Pancreas (tissue), 10 donors: ENCODE data around the gene CACNA1H. TPM values are rescaled to one million over a fixed set of nuclear protein-coding genes. Genes with fewer than 3 reads are reported as not detected.
A peak's percentile ranks its signal among the peaks of the same experiment; 100 is the strongest.

ENCODE experiments used
- ATAC-seq, 4 donors: fragments of 200-7000 bp; cut with Tn5 transposase; one replicate each; pipeline versions ENCODE4 v1.8.0 to v1.9.1; 2020; ENCODE audit warnings: mild to moderate bottlenecking in 4 of 4, moderate library complexity in 4 of 4
- DNase-seq, 6 donors: peaks; one replicate each; pipeline ENCODE4 v3.0.0-alpha.2; 2020
- FAIRE-seq: peaks from 2 replicates; lab custom pipeline; 2012; peaks lifted over from hg19 to GRCh38; lab: Jason Lieb, UNC
- H3K27ac ChIP-seq, 4 donors: fragments of 200-600 bp; sonication (generic); 1 replicate in 3 of 4; 2 replicates in 1 of 4; pipeline versions ENCODE4 v1.5.0 to v1.8.0; 2020
- H3K27me3 ChIP-seq, 4 donors: fragments of 200-600 bp; one replicate each; pipeline ENCODE4 v1.8.0; 2021
- H3K36me3 ChIP-seq, 3 donors: fragments of 200-600 bp; sonication (generic) in 1 of 3; one replicate each; pipeline versions ENCODE4 v1.5.0 to v1.8.0; 2020 to 2021
- H3K4me1 ChIP-seq, 3 donors: fragments of 200-600 bp; one replicate each; pipeline ENCODE4 v1.8.0; 2021
- H3K4me3 ChIP-seq, 4 donors: fragments of 200-600 bp; sonication (generic) in 2 of 4; one replicate each; pipeline versions ENCODE4 v1.5.0 to v1.8.0; 2020 to 2021
- H3K9me3 ChIP-seq, 4 donors: fragments of 200-600 bp; one replicate each; pipeline ENCODE4 v1.8.0; 2021
- WGBS, 2 donors: extraction: QIAGEN DNeasy Blood & Tissue Kit; methylation state at CpG; one replicate each; pipeline ENCODE4 v1.1.7; 2013; 5-methylcytosine and 5-hydroxymethylcytosine counted together
- intact Hi-C, 3 donors: fragments of 100-400 bp; cut with DNase I; formaldehyde crosslinking; loops; one replicate each; pipeline versions ENCODE4 v1.11.1 to v1.14.2; 2022
- polyA plus RNA-seq, 2 donors: library from polyadenylated mRNA; stranded (reverse); fragments of 200-250 nt; gene quantifications; one replicate each; pipeline ENCODE4 v1.2.3, GENCODE V29; 2013
- total RNA-seq, 6 donors: library from RNA; stranded (reverse); fragmentation: NEBNext Ultra II Directional in 4 of 6; extraction: Animal tissue kit (Norgen Biotek cat#: 25700) in 4 of 6; gene quantifications; one replicate each; pipeline versions ENCODE4 v1.2.1 to v1.2.4, GENCODE V29; 2021 to 2023
- TF ChIP-seq, protein P1 (sequence below), 4 donors: fragments of 200-600 bp; sonication (generic) in 3 of 4; IDR thresholded peaks; one replicate each; pipeline versions ENCODE4 v1.5.0 to v1.8.0; 2021; ENCODE audit warnings: antibody characterized with exemption in 4 of 4
- donor health status: healthy with polysubstance abuse.
- donor health status: DM: no; HTN: no; CAD: no; lungs with moderate emphysema.
- donor health status: DM: no; HTN: no; CAD: no.
- donor health status: control.
- donor health status: control.
- donor health status: Bipolar disorder and iron deficiency.
- donor health status: DM: yes; HTN: yes; CAD: no.
- donor health status: DM: no; HTN: no; CAD: no.
- donor health status: DM: no; HTN: no; CAD: no.
- donor health status: DM: yes; HTN: yes; CAD: no.

The CACNA1H gene
- total and polyA plus RNA-seq, 8 donors: 2.5 to 20.5 (median 4.9) TPM

DNA sequence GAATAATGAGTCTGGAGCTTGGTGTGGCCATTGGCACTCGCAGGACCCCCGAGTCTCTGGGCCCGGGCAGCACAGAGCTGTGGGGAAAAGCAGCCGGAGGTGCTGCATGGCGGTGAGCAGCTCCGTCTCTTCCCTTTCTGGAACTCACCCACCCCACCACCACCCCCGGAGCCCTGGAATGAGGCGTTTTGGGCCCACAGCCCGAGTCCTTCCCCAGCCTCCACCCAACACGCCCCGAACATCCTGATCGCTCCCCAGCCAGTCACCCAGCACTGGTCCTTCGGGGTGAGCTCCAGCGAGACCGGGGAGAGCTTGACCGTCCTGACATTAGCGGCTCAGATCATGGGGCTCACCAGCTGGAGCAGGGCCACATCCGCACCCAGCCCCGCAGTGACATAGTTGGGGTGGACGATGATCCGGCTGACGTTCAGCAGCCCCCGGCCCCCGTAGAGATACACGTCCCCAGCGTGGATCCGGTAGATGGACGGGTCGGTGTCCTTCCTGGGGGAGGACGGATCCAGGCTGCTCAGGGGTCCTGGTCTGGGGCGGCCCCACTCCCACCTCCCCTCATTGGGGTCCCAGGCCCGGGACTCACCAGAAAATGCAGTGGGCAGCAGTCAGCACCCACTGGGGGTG lies 109.4 kb downstream of the CACNA1H start:
- WGBS, 2 donors: 63 to 78% methylated on average over 30 to 32 of the region's 32 CpGs
- Histone ChIP-seq H3K27me3 (peaks cover 0 to 5% (median 0%) of the 10 kb centered on the region in 4 donors), H3K9me3 (no peaks in the 10 kb centered on the region), H3K27ac (no peak overlapping the region), H3K4me1 (no peaks in the 10 kb centered on the region), H3K4me3 (no peak overlapping the region), H3K36me3 (no peaks in the 10 kb centered on the region)
- FAIRE-seq (no peak), DNase-seq (no peak), ATAC-seq (no peak)
- intact Hi-C loops: no loop called here
- TF ChIP-seq, protein P1, sequence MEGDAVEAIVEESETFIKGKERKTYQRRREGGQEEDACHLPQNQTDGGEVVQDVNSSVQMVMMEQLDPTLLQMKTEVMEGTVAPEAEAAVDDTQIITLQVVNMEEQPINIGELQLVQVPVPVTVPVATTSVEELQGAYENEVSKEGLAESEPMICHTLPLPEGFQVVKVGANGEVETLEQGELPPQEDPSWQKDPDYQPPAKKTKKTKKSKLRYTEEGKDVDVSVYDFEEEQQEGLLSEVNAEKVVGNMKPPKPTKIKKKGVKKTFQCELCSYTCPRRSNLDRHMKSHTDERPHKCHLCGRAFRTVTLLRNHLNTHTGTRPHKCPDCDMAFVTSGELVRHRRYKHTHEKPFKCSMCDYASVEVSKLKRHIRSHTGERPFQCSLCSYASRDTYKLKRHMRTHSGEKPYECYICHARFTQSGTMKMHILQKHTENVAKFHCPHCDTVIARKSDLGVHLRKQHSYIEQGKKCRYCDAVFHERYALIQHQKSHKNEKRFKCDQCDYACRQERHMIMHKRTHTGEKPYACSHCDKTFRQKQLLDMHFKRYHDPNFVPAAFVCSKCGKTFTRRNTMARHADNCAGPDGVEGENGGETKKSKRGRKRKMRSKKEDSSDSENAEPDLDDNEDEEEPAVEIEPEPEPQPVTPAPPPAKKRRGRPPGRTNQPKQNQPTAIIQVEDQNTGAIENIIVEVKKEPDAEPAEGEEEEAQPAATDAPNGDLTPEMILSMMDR (IDR thresholded peaks at IDR 0.05): no peak

- H3K4me3 ChIP-seq: no peak overlapping the region
- intact Hi-C loops: no loop called here
- ATAC-seq (no peak), DNase-seq (peak in 1 of 6 donors; percentile 51), FAIRE-seq (no peak)
- H3K4me1 ChIP-seq: no peaks in the 10 kb centered on the region
- TF ChIP-seq, protein P1 (IDR thresholded peaks at IDR 0.05): no peak
- peaks cover 0 to 5% (median 0%) of the 10 kb centered on the region in 4 donors for H3K27me3 ChIP-seq
- no peaks in the 10 kb centered on the region for H3K36me3 ChIP-seq
- H3K9me3 ChIP-seq: no peaks in the 10 kb centered on the region
- 53 to 70% methylated on average over 9 of the region's 9 CpGs for WGBS, 2 donors
- H3K27ac ChIP-seq: no peak overlapping the region
These were observed 109.9 kb downstream of the CACNA1H start for GRCh38 chr16:1262846-1263221.

GRCh38 chr16:1263591-1264344 lies 110.9 kb downstream of the CACNA1H start:
- Histone ChIP-seq H3K27ac (no peak overlapping the region), H3K9me3 (no peaks in the 10 kb centered on the region), H3K36me3 (no peaks in the 10 kb centered on the region), H3K4me3 (no peak overlapping the region), H3K4me1 (no peaks in the 10 kb centered on the region), H3K27me3 (peaks cover 0 to 5% (median 0%) of the 10 kb centered on the region in 4 donors)
- FAIRE-seq (no peak), ATAC-seq (no peak), DNase-seq (no peak)
- intact Hi-C loops: no loop called here
- WGBS, 2 donors: 66% methylated on average over 15 of the region's 15 CpGs
- TF ChIP-seq, protein P1 (IDR thresholded peaks at IDR 0.05): no peak

GRCh38 chr16:1264345-1265089 lies 111.6 kb downstream of the CACNA1H start:
- TF ChIP-seq, protein P1 (IDR thresholded peaks at IDR 0.05): no peak
- 84 to 92% methylated on average over 16 of the region's 16 CpGs for WGBS, 2 donors
- no peaks in the 10 kb centered on the region for H3K36me3 ChIP-seq
- no peak for DNase-seq
- H3K27ac ChIP-seq: no peak overlapping the region
- ATAC-seq: no peak
- H3K27me3 ChIP-seq: peaks cover 0 to 5% (median 0%) of the 10 kb centered on the region in 4 donors
- intact Hi-C loops: no loop called here
- no peaks in the 10 kb centered on the region for H3K9me3 ChIP-seq
- FAIRE-seq: no peak
- H3K4me1 ChIP-seq: no peaks in the 10 kb centered on the region
- no peak overlapping the region for H3K4me3 ChIP-seq
